Liver (tissue), 9 donors: ENCODE measurements around the gene CACHD1. TPM values are rescaled to one million over a fixed set of nuclear protein-coding genes. Genes with fewer than 3 reads are reported as not detected.

Experiments used
- DNase-seq: peaks from one replicate; pipeline ENCODE4 v3.0.0-alpha.2; 2017; ENCODE audit warnings: low spot score
- H3K27ac ChIP-seq, 2 donors: one replicate each; pipeline ENCODE4 v1.7.0; 2013; ENCODE audit warnings: inconsistent platforms in 2 of 2, low read length in 2 of 2, control low read depth in 1 of 2, low read depth in 1 of 2, mild to moderate bottlenecking in 1 of 2
- H3K27me3 ChIP-seq, 4 donors: one replicate each; pipeline versions ENCODE4 v1.6.1 to v1.7.0; 2013; ENCODE audit warnings: low read length in 3 of 4, inconsistent platforms in 1 of 4, mild to moderate bottlenecking in 1 of 4, moderate library complexity in 1 of 4; ENCODE audit not compliant: control insufficient read depth in 4 of 4, insufficient read depth in 4 of 4
- H3K36me3 ChIP-seq, 4 donors: one replicate each; pipeline versions ENCODE4 v1.6.1 to v1.7.0; 2013; ENCODE audit warnings: low read length in 3 of 4, mild to moderate bottlenecking in 3 of 4, low read depth in 1 of 4, moderate library complexity in 1 of 4; ENCODE audit not compliant: control insufficient read depth in 4 of 4, insufficient read depth in 3 of 4
- H3K4me1 ChIP-seq, 4 donors: one replicate each; pipeline versions ENCODE4 v1.6.1 to v1.7.0; 2013; ENCODE audit warnings: low read length in 3 of 4, mild to moderate bottlenecking in 3 of 4, moderate library complexity in 1 of 4; ENCODE audit not compliant: control insufficient read depth in 4 of 4, insufficient read depth in 4 of 4
- H3K4me3 ChIP-seq, 3 donors: one replicate each; pipeline versions ENCODE4 v1.6.1 to v1.7.0; 2013; ENCODE audit warnings: low read length in 3 of 3, control low read depth in 1 of 3, low read depth in 1 of 3, mild to moderate bottlenecking in 1 of 3
- H3K9ac ChIP-seq, 2 donors: one replicate each; pipeline ENCODE4 v1.7.0; 2013; ENCODE audit warnings: low read length in 2 of 2, mild to moderate bottlenecking in 2 of 2, moderate library complexity in 2 of 2, control low read depth in 1 of 2, low read depth in 1 of 2
- H3K9me3 ChIP-seq, 4 donors: one replicate each; pipeline versions ENCODE4 v1.6.1 to v1.7.0; 2013; ENCODE audit warnings: low read length in 3 of 4; ENCODE audit not compliant: control insufficient read depth in 4 of 4
- ATF3 ChIP-seq: IDR thresholded peaks from 2 replicates; pipeline ENCODE4 v1.6.1; 2016; ENCODE audit warnings: antibody characterized with exemption
- CTCF ChIP-seq: fragments of 150-350 bp; IDR thresholded peaks from 2 replicates; pipeline ENCODE4 v1.5.1; 2017; ENCODE audit warnings: improper control_type of control experiment, low read depth, low read length; ENCODE audit not compliant: missing input control
- EGR1 ChIP-seq, 2 donors: IDR thresholded peaks; 2 replicates each; pipeline ENCODE4 v1.6.1; 2016 to 2018; ENCODE audit warnings: antibody characterized with exemption in 2 of 2, low read depth in 2 of 2
- FOXA1 ChIP-seq: IDR thresholded peaks from 2 replicates; pipeline ENCODE4 v1.6.1; 2016; ENCODE audit warnings: antibody characterized with exemption
- FOXA2 ChIP-seq: IDR thresholded peaks from 2 replicates; pipeline ENCODE4 v1.6.1; 2016; ENCODE audit warnings: antibody characterized with exemption
- GABPA ChIP-seq, 2 donors: IDR thresholded peaks in 1 of 2; conservative IDR thresholded peaks in 1 of 2; 2 replicates each; pipeline ENCODE4 v1.6.1; 2016; ENCODE audit warnings: antibody characterized with exemption in 2 of 2, mild to moderate bottlenecking in 1 of 2, moderate library complexity in 1 of 2
- HNF4A ChIP-seq, 2 donors: conservative IDR thresholded peaks; 2 replicates each; pipeline ENCODE4 v1.6.1; 2016; ENCODE audit warnings: antibody characterized with exemption in 2 of 2, mild to moderate bottlenecking in 2 of 2
- HNF4G ChIP-seq: IDR thresholded peaks from 2 replicates; pipeline ENCODE4 v1.6.1; 2016; ENCODE audit warnings: antibody characterized with exemption
- JUND ChIP-seq, 2 donors: IDR thresholded peaks; 2 replicates each; pipeline ENCODE4 v1.6.1; 2016; ENCODE audit warnings: antibody characterized with exemption in 2 of 2
- MAX ChIP-seq: IDR thresholded peaks from 2 replicates; pipeline ENCODE4 v1.6.1; 2016; ENCODE audit warnings: antibody characterized with exemption
- NR2F2 ChIP-seq: IDR thresholded peaks from 2 replicates; pipeline ENCODE4 v1.6.1; 2016; ENCODE audit warnings: antibody characterized with exemption
- RAD21 ChIP-seq, 2 donors: IDR thresholded peaks; 2 replicates each; pipeline ENCODE4 v1.6.1; 2016; ENCODE audit warnings: antibody characterized with exemption in 2 of 2, mild to moderate bottlenecking in 2 of 2
- REST ChIP-seq: IDR thresholded peaks from 2 replicates; pipeline ENCODE4 v1.6.1; 2016; ENCODE audit warnings: antibody characterized with exemption, mild to moderate bottlenecking
- RXRA ChIP-seq, 2 donors: IDR thresholded peaks; 2 replicates each; pipeline ENCODE4 v1.6.1; 2017 to 2018; ENCODE audit warnings: antibody characterized with exemption in 2 of 2, mild to moderate bottlenecking in 1 of 2
- YY1 ChIP-seq: IDR thresholded peaks from 2 replicates; pipeline ENCODE4 v1.6.1; 2016; ENCODE audit warnings: antibody characterized with exemption, mild to moderate bottlenecking
- ZBTB33 ChIP-seq: IDR thresholded peaks from 2 replicates; pipeline ENCODE4 v1.6.1; 2016; ENCODE audit warnings: antibody characterized with exemption
- WGBS: extraction: QIAGEN DNeasy Blood & Tissue Kit; methylation state at CpG from one replicate; pipeline ENCODE4 v1.1.7; 2013; 5-methylcytosine and 5-hydroxymethylcytosine counted together
- polyA plus RNA-seq, 2 donors: library from polyadenylated mRNA; stranded (reverse) in 1 of 2; unstranded in 1 of 2; fragments of 200-250 nt in 1 of 2; fragments of >200 nt in 1 of 2; fragmentation: Nextera tagmentation in 1 of 2; extraction: Ambion mirVana in 1 of 2; gene quantifications; one replicate each; pipeline versions ENCODE4 v1.2.1 to v1.2.3, GENCODE V29; 2013 to 2015
- total RNA-seq, 2 donors: library from RNA; depleted of rRNA; stranded (reverse); fragments of >200 nt; gene quantifications; one replicate each; pipeline ENCODE4 v1.2.3, GENCODE V29; 2014
- donor health status: healthy.
- donor health status: healthy.
- donor health status: healthy.
- donor health status: healthy.
- donor health status: healthy.

The CACHD1 gene
- total and polyA plus RNA-seq, 4 donors: 0.68 to 4.2 (median 2.3) TPM

- TF ChIP-seq REST: no peak
- TF ChIP-seq JUND (IDR thresholded peaks at IDR 0.05): no peak
- no peak for TF ChIP-seq ATF3
- TF ChIP-seq RAD21 (IDR thresholded peaks at IDR 0.05): no peak
Observed at GRCh38 chr1:64527786-64528185, 57.9 kb downstream of the CACHD1 start (continued).

GRCh38 chr1:64530969-64531692, 61.2 kb downstream of the CACHD1 start:
- no peaks in the 10 kb centered on the region for H3K36me3 ChIP-seq
- H3K4me1 ChIP-seq: peaks cover 2 to 11% (median 6%) of the 10 kb centered on the region in 4 donors
- TF ChIP-seq REST (peak; percentile 93), HNF4A (conservative IDR thresholded peaks at IDR 0.05) (peak in 1 of 2 donors; percentile 9), RXRA (IDR thresholded peaks at IDR 0.05) (no peak)
- peaks cover 2 to 7% (median 3%) of the 10 kb centered on the region in 4 donors for H3K9me3 ChIP-seq
- no peak overlapping the region for H3K27ac ChIP-seq
- H3K4me3 ChIP-seq: no peak overlapping the region
- no peak for DNase-seq
- no peak overlapping the region for H3K9ac ChIP-seq
- no peaks in the 10 kb centered on the region for H3K27me3 ChIP-seq

- Histone ChIP-seq H3K9ac (no peak overlapping the region), H3K27ac (no peak overlapping the region), H3K4me3 (no peak overlapping the region), H3K9me3 (peaks cover 2 to 7% (median 3%) of the 10 kb centered on the region in 4 donors), H3K4me1 (peaks cover 2 to 25% (median 15%) of the 10 kb centered on the region in 4 donors), H3K36me3 (no peaks in the 10 kb centered on the region), H3K27me3 (no peaks in the 10 kb centered on the region)
- WGBS: 91% methylated on average over 2 of the region's 2 CpGs
- DNase-seq: no peak
- TF ChIP-seq FOXA2: no peak
- TF ChIP-seq ZBTB33: no peak
- no peak for TF ChIP-seq HNF4G
- no peak for TF ChIP-seq JUND (IDR thresholded peaks at IDR 0.05)
- TF ChIP-seq HNF4A (conservative IDR thresholded peaks at IDR 0.05): no peak
- TF ChIP-seq YY1: no peak
- TF ChIP-seq GABPA (IDR thresholded peaks at IDR 0.05 in 1 of 2, conservative IDR thresholded peaks at IDR 0.05 in 1 of 2): no peak
- no peak for TF ChIP-seq RAD21 (IDR thresholded peaks at IDR 0.05)
- TF ChIP-seq NR2F2: no peak
- TF ChIP-seq CTCF: no peak
- TF ChIP-seq EGR1 (IDR thresholded peaks at IDR 0.05; ENCODE audit: low read depth in 2 of 2): no peak
- TF ChIP-seq FOXA1: no peak
- no peak for TF ChIP-seq MAX
Observed at GRCh38 chr1:64532646-64533045, 62.7 kb downstream of the CACHD1 start.
